HG02884 (cell line): ENCODE measurements around the gene ADGRB3.

ENCODE experiments used
- ATAC-seq: cut with Tn5 transposase; IDR thresholded peaks from one replicate; pipeline ENCODE4 v1.9.1; 2021; ENCODE audit warnings: mild to moderate bottlenecking, moderate library complexity; ENCODE audit not compliant: unreplicated experiment

ADGRB3 gene

DNA sequence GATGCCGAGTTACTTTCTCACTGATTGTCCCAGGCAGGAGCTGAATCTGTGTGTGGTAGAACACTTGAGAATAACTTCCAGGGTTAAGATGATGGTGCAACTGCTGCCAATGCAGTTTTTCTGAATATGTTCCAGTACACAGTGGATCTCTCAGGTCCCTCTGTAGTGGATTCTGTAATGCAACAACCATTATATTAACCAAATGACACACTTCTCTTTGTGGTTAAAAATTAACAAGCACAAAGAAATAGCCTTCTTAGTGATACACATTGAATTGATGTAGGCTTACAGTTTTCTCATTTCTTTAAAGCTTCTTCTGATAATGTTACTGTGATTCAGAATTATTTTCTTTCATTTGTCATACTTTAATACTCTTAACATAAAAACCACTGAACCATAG, 383.8 kb downstream of the ADGRB3 start:
- no peak for ATAC-seq

DNA sequence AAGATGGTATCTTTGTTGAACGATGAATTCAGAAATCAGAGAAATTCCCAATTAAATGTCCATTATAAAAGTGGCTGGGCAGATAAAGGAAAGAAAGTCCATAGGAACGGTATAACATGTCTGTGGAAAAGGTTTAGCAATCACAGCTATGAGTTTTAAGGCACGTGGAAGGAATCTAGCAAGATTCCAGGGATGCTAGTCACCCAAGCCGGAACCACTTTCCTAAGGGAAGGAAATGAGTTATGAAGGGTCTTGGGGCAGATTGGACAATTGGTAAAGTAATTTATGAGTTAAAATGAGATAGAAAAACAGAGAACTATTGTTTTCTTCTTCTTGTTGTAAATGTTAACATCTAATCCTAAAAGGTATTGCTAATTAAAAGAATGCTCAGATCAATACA, 384.8 kb downstream of the ADGRB3 start:
- no peak for ATAC-seq

DNA sequence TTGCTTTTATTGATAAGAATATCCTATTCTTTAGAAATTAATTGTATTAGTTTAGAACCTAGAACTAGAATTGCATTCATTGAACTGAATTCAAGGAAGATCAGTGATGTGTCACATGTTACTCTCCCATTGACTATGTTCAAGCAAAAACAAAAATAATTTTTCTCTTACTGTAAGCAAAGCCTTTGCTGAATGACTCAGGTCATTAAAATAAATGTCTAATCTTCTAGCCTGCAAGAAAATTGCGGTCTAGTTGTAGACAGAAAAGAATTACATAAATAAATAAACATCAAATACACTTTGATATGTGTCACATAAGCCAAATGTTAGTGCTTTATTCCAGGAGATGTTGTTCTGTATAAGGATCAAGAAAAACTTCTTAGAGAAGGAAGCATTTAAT, 387.9 kb downstream of the ADGRB3 start:
- ATAC-seq = no peak

DNA sequence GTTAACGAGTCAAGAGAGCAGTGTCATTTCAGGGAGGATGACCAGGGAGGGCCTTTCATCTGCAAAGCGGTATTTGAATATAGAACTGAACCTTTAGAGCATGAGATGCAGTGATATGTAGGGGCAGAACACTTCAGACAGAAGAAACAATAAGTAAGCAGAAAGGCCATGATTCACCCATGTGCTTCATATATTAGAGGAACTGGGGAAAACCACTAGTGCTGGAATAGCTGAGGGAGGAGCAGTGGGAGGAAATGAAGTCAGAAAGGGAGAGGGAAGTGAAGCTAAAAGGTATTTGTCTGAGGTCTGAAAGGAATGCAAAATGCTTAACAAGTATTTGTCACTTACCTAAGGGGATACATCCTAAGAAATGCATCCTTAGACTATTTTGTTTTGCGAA, 391.2 kb downstream of the ADGRB3 start:
- no peak for ATAC-seq

DNA sequence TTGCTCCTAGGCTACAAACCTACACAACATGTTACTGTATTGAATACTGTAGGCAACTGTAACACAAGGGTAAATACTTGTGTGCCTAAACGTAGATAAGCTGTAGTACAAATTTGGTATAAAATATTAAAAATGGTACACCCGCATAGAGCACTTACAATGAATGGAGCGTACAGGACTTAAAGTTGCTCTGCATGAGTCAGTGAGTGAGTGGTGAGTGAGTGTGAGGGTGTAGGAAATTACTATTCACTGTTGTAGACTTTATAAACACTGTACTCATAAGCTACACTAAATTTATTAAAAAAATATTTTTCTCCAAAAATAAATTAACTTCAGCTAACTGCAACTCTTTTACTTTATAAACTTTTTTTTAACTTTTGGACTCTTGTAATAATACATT, 391.6 kb downstream of the ADGRB3 start:
- ATAC-seq = no peak

DNA sequence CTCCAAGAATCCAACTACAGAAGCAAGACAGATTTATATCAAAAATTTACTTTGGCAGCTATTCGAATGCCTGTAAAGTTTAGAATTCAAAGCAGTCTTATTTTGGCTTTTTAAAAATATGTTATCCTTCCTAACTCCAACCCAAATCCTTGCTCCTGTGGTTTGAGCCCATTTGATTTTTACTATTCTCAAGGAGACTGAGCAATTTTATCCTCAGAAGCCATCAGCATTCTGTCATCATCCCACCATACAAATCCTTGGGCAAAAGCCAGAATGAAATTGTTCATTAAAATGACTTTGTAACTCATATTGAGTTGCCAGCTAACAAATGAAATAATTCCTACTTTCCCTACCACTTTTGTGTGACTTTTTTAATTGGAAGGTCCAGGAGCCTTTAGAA, 392.8 kb downstream of the ADGRB3 start:
- no peak for ATAC-seq

DNA sequence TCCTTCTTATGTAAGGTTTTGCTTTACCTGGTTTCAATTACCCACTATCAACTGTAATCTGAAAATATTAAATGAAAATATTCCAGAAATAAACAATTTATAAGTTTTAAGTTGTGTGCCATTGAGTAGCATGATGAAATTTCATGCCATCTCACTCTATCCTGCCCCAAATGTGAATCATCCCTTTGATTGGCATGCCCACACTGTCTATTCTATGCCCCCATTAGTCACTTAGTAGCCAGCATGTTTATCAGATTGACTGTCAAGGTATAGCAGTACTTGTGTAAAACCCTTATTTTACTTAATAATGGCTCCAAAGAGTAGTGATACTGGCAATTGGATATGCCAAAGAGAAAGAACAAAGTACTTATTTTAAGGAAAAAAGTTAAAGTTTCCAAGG, 403.8 kb downstream of the ADGRB3 start:
- ATAC-seq = no peak

DNA sequence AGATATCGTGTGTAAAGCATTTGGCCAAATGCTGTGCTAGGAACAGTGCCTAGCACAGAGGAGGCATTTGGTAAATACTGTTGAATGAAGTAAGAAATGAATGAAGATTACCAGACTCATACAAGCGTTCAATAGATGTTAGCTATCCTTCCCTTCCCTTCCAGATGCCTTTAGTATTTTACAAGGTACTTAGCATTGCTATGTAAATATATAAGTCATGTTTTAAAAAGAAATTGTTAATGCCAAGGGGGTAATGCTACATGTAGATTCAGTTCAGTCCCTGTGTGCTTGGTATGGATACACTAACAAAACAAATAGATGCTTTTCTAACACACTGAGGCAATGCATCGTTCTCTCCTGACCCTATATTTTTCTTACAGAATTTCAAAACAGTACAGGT, 407.2 kb downstream of the ADGRB3 start:
- no peak for ATAC-seq

DNA sequence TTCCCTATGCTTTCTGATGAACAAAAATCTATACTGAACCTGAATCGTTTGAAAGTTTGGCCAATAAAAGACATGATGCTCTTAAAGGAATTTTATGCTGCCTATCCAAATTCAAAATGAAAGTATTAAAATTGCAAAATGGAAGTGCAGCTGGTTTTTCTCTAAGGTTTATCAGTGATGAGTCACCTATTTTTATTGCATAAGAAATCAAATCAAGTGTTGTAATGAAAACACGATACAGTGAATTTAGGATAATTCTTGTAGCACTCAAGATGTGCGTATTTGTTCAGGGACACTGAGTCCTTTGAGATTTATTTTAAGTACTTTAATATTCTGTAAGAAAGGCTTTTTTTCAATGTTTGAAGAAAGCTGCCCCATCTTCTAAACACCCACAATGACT, 409.5 kb downstream of the ADGRB3 start:
- no peak for ATAC-seq

DNA sequence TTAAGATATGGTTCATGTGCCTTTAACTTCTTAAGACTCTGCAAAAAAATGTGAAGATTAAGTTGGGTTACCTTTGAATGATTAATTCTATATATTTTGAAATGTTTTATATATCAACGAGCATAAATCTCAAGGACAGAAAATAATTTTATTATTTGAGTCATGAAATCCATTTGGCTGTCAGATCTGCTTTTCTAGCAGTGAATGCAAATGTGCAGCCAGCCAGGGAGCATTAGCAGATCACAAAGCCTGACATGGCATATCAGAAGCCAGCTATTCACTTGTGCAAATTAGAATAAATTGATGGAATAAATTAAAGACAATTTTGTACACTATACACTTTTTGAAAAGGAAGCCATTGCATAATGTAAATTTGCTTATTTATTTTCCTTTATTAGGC, 424.3 kb downstream of the ADGRB3 start:
- no peak for ATAC-seq

DNA sequence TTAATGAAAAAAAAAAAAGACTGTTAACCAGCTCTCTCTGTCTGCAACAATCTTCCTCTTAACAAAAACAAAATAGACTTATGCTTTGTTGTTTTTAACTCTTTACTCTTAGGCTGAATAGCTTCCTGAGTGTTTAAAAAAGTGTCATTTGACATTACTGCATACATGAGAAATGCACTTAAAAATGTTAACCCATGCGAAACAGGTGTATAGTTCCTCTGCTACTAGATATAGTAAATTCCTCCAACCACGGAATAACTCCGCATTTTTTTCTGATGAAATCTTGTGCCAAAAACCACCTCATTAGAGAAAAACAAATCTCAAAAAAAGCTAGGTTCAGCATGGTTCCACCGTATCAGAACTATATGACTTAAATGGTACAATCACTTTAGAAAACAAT, 426.0 kb downstream of the ADGRB3 start:
- ATAC-seq = no peak

DNA sequence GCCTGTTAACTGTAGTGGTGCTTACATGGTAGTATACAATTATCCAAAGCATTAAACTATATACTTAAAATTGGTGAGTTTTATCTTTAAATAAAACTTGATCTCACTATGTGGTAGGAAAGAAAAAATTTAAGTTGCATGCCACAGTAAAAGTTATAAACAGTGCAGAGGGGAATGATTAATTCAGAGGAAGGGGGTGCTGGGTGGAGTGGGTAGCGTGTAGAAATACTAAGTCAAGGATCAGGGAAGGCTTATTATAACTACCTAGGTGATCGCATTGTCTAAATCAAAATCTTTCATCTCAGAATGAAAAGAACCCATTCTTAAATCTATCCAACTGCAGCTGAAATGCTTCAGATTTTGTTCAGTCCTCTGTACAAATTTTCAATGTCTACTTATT, 428.3 kb downstream of the ADGRB3 start:
- ATAC-seq = no peak

DNA sequence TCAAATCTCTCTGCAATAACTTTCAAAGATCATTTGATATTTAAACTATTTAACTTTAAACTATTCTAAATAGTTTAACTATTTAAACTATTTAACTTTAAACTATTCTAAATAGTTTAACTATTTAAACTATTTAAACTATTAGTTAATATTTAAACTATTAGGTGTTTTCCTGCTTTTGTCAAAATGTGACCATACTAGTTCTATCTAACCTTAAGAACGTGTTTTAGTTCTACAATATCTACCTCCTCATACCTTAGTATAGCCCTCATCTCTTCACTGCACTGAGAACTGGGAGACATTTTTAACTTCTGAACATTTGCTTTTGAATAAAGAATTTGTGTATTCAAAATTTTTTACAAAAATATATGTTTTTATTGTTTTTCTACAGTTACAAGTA, 429.1 kb downstream of the ADGRB3 start:
- no peak for ATAC-seq

DNA sequence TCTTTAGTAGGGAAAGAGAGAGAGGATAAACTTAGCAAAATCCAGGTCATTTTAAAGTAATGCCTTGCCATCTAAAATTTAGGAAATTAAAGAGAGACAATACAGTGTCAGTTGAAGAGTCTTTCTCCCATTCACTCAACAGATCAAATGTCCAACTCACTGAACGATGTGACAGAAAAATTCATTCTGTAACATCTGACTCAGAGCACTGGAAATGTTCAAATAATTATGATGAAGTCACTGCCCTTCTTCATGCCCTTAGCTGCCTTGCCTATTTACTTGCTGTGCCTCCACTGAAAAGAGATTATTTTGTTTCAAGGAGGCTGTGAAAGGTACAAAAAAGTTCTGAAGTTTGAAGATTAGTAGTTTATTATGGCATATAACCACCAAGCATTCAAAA, 434.8 kb downstream of the ADGRB3 start:
- no peak for ATAC-seq

DNA sequence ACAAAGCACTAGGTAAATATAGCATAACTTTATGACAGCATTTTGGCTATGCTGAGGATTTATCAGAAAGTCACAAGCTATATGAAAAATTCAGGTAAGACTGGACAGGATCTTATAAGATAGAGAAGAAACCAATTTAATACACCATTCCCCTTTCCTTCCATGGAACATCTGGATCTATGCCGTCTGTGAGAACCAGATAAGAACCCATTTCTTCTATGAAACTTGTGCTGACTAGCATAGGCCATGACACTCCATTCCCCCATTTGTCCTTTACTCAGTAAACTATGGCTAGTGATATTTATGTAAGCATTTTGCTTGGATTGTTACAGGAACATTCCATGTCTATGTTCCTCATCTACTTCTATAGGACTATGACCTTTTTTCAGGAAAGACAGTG, 437.7 kb downstream of the ADGRB3 start:
- ATAC-seq = no peak

DNA sequence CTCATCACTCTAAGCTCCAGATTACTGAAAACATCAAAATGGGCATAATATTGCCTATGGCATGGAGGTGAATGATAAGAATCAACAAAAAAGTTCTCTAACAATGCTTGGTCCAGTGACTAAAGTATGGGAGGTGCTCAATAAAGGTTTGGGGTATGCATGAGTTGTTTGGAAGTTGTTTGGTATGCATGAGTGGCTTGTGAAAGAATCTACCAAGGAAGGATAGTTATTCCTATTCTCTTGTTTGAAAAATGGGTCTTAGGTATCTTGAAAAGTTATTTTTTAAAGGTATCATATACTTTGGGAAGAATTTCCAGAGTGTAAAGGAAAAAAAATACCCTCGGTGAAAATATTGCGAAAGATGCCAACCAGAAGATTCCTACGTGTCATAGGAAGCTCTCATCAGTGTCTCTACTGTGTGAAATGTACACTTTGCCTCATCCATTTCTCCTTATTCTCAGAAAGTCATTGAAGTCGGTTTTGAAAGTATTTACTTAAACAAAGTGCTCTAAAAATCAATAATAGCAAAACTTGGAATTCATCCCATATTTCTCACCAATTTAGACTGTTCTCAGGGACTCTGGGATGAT, 449.8 kb downstream of the ADGRB3 start:
- ATAC-seq = no peak

DNA sequence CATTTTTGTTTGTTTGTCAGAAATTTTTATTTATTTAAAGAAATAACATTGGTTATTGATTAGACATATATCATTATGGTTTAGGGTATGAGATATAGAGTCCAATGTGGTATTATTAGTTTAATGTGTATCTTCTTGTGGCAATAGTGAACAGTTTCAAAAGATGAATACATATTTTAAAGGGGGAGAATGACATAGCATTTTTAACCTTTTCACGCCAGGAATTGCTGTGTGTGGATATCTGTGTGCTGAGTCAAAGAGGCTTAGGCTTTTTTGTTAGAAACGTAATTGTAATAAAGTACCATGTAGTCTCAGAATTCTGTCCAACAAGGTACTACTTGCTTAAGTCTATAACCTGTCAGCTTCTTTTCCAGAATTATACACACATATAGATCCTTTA, 451.6 kb downstream of the ADGRB3 start:
- no peak for ATAC-seq

DNA sequence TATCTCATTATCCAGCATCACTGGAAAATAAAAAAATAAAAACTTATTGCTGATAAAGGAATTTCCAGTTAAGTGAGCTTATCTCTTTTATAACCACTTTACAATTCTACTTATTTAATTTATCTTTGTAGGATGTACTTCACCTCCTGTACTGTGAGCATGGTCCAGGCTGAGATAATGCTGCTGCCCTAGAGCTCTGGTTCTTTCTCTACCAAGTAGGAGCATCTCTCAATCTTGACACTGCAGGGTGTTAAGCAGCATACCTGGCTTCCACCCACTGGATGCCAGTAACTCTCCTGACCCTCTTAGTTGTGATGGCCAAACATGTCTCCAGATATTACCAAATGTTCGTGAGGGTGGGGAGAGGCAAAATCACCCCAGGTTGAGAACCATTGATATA, 454.5 kb downstream of the ADGRB3 start:
- no peak for ATAC-seq

DNA sequence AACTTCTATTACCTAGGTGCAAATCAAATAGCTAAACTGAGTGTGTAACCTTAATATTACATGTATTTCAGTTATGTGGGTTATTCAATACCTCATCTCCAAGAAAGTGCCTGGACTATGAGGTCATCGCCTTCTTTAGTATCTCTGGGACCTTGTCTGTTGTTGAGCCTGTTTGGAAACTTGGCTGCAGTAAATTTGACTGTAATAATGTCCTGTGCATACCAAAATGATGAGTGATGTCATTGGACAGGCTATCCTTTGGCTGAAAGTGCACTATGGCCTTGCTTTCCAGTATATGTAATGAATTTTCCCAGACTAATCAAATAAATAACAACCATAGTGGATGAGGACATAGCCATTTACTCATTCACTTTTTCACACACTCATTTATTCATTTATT, 455.1 kb downstream of the ADGRB3 start:
- no peak for ATAC-seq

DNA sequence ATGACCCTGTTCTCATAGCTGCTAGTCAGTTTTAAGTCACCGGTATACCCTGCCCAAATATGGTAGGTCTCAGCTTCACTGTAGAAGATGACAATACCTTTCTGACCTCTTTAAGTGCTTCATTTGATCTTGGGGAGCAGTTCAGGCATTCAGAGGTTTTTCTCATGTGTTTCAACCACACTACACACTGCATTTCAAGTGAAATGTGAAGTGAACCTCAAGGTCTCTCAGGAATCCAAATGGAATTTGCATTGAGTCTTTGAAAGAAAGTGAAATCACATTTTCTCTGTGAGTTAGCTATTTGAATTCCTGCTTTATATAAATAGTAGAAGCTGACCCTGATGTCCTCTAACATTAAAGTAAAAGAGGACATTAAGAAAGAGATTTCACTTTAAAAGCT, 461.6 kb downstream of the ADGRB3 start:
- ATAC-seq = no peak

DNA sequence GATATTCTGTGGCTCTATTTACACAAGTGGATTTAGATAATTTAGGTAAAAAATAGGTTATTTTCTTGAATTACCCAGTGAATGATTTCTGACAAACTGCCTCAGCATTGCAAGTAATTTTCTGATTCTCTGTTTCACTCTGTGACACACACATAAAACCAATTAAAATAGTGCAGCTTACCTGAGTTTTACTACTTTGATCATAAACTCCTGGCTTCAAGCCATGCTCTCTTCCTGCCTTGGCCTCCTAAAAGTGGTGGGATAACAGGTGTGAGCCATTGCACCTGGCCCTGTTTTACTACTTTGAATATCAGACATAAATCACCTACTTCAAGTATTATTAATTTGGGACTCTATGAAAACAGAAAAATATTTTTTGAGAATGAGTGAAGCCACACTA, 462.9 kb downstream of the ADGRB3 start:
- no peak for ATAC-seq

DNA sequence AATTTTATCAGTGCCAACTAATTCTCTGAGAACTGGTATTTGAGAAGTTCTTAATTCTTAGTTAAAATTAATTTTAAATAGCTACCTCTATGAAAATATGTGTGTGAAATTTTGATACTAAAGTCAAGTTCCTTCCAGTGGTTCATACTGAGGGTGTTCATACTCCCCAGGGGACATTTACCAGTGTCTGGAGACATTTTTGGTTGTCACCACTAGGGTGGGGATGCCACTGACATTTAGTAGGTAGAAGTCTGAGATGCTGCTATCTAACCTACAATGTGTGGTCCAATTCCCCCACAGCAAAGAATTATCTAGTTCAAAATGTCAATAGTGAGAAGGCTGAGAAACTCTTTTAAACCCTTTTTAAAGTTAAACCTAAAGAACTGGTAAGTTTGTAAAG, 463.8 kb downstream of the ADGRB3 start:
- no peak for ATAC-seq

DNA sequence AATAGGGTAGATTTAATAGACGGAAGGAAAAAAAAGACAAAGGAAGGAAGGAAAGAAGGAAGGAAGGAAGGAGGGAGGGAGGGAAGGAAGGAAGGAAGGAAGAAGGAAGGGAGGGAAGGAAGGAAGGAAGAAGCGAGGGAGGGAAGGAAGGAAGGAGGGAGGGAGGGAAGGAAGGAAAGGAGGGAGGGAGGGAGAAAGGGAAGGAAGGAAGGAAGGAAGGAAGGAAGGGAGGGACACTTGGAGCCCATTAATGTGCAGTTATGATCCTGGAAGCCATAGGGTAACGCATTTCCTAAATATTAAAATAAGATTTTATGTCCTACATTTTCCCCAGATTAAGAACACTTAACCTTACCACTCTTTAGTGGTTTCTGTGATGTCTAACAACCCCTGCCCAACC, 465.7 kb downstream of the ADGRB3 start:
- ATAC-seq = no peak

DNA sequence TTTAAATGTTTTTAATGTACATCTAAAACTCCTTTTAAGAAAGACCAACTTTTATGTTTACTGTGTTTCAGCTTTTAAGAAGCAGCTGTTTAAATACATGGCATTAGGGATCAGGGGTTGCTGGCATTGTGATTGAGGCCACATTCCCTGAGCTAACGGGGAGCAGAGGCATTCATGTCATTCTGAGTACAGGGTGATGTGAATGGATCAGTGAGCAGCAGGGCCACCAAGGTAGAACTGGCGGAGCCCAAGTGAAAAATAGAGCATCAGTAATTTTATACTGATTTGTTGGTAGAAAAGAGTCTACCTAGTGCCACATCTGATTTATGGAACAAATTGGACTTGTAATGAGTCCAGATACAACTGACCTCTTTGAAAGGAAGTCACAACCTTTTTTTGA, 467.3 kb downstream of the ADGRB3 start:
- no peak for ATAC-seq
